Limb (tissue), 2 donors: ENCODE measurements around the gene CNOT1.
"Not testable (repeated sequence)": the region's sequence is repeated elsewhere in the genome, so short reads cannot be mapped to it uniquely, and the experiment has no call there.

Experiments used
- DNase-seq, 2 donors: peaks; one replicate each; pipeline ENCODE4 v3.0.0-alpha.2; 2016; ENCODE audit errors: extremely low spot score in 2 of 2

CNOT1 gene

DNA sequence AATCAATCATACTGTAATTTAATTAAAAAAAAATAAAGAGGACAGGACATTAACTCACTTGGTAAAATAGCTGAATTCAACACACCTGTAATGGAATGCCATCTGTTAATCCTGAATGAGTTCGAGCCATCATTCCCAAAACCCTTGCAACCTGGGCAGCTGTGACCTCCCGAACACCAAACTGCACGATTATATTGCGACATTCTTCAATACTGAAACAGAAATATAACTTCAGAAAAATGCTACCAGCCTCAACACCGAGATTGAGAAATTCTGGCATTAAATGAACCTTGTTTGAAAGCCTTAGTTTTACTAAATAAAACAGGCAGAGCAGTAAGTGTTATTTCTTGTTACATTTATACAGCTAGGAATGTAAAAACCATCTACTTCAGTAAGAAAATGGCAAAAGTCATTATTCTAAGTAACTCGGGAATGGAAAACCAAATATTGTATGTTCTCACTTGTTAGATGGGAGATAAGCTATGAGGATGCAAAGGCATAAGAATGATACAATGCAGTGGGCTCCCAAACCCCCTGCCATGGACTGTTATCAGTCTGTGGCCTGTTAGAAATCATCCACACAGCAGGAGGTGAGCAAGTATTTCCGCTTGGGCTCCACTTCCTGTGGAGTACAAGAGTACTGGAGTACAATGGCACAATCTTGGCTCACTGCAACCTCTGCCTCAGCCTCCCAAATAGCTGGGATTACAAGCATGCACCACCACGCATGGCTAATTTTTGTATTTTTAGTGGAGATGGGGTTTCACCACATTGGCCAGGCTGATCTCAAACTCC lies 46.5 kb downstream of the CNOT1 start:
- DNase-seq, result no peak

DNA sequence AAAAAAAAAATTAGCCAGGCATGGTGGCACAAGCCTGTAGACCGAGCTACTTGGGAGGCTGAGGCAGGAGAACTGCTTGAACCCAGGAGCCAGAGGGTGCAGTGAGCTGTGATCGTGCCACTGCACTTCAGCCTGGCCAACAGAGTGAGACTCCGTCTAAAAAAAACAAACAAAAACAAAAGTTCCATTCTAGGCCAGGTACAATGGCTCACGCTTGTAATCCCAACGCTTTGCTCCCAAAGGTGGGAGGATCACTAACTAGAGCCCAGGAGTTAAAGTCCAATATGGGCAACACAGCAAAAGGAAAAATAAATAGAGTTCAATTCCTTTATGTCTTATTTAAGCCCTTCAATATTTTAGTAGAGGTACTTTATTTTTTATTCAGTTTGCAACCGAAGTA lies 47.5 kb downstream of the CNOT1 start:
- DNase-seq, result no peak

DNA sequence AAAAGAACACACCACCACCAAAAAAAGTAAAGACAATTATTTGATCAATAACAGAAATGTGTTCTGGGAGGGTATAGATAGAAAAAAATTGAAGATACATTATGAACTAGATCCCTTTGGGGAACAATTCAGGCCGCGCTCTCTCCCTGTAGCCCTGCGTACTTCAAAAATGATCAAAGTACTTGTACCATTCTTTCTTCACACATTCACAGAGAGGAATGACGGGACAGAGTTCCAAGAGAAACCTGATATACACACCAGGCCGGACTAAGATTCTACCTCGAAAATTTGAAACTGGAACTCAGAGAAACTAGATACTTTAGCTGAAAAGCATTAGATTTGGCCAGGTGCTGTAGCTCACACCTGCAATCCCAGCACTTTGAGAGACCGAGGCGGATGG lies 50.0 kb downstream of the CNOT1 start:
- no peak for DNase-seq

DNA sequence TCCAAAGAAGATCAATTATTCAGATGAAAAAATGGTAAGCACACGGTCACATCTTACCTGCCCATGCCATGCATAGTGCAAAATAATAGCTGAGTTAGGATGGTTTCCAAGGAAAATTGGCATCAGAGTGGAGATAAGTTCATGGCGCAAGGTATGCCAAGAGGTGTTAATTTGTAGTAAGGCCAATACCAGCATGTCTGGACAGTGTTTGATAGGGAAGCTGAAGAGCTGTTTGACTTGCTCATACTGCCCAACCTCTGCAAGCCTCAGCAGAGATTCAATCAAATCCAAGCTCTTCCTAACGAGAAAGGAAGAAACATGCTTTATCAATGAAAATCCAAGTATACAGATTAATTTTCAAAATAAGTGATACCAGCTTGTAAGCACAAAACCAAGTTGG lies 51.0 kb downstream of the CNOT1 start:
- no peak for DNase-seq

DNA sequence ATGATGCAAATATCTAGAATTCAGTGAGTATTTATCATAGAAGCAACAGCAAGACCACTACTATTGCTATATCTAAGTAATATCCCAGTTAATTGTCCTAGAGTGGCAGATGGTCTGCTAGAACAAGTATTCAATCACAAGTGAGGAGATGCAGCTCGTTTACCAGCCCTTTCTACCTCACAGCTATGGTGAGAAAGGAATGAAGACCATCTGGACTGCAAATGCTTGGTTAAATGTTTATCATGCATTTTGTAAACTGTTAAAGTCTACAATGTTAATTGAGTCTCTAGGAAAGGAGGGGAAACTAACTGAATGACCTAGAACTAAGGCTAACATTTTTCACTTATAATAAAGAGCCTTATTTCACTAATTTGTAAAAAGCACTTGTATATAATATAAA lies 52.5 kb downstream of the CNOT1 start:
- no peak for DNase-seq

DNA sequence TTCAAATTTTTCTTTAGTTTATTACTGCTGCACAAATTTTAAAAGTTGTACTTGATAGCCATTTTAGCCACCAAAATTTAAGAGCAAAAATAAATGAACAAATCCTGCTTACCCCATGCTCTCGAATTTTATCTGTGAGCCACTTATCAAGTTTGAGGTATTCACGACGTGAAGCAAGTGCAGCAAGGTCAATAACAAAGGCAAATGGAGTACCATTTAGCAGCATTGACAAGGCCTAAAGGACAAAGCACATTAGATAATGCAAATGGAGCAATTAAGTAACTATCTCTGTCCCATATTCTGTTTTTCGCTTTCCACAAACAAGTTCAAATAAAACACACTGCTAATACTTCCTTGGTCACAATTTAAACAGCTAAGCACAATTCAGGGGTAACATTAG lies 54.7 kb downstream of the CNOT1 start:
- no peak for DNase-seq

DNA sequence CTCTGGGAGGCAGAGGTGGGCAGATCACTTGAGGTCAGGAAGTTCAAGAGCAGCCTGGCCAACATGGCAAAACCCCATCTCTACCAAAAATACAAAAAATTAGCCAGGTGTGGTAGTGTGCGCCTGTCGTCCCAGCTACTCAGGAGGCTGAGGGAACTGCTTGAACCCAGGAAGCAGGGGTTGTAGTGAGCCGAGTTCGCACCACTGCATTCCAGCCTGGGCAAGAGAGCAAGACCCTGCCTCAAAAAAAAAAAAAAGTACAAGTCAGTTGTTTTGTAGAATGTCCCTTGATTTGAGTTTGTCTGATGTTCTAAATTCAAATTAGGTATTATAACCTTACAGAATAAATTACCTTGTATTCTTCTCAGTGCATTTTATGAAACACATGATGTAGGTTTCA lies 63.9 kb downstream of the CNOT1 start:
- DNase-seq, result not testable (repeated sequence)

DNA sequence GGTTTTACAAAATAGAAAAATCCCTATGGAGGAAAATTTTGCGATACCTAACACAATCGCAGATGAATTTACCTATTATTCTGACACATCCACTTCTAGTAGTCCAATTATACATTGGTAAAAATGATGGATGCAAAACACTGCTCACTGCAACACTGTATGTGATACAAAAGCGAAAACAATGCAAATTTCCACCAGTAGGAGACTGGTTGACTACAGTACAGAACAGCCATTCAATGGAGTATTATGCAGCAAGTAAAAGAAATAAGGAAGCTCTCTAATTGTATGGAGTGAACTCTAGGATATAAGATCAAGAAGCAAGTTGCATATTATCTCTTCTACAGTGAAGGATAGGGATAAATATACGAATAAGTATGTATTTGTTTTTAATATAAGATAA lies 65.9 kb downstream of the CNOT1 start:
- no peak for DNase-seq

DNA sequence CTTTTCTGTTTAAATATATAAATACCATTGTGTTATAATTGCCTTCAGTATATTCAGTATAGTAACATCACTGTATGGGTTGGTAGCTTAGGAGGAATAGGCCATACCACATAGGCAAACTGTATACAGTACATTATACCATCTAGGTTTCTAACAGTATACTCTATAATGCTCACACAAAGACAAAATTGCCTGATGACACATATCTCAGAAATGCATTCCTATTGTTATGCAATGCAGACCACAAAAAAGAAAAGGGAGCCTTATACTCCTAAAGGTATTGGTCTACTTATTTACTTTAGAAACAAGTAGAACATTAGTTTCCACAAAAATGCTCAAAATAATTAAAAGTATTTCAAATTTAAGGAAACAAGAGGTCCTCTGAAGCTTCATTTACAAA lies 66.4 kb downstream of the CNOT1 start:
- no peak for DNase-seq

DNA sequence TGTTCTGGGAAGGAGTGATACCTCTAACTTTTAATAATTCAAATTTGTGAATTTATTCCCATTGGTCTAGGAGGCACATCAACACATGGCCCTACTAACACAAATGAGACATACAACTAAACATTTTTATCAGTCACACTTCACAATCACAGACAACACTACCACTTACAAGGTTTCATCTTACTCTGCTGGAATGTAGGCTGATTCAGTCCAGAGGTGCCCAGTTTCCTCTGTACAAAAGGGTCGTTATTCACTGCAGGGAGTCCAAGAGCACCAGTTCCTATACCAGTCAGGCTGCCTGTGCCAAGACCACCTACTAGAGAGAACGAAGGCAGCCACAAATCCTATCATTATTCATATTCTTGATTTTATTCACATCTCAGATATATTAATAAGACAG lies 72.9 kb downstream of the CNOT1 start:
- no peak for DNase-seq

DNA sequence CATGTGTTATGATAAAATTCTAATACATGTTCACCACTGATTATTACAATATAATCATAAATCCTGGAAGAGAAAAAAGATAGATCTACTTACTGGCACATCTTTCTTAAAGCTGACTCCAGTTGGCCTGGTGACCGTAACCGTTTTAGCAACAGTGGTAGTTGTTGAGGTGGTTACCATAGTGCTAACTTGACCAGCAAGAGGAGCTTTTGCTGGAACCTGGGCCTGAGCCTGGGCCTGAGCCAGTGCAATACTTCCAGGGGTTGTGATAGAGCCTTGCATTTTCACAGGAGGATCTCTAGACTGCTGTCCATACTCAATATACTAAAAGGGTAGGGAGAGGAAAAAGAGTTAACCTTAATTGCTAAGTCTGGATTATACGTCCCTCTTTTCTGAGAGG lies 78.1 kb downstream of the CNOT1 start:
- DNase-seq, result no peak

DNA sequence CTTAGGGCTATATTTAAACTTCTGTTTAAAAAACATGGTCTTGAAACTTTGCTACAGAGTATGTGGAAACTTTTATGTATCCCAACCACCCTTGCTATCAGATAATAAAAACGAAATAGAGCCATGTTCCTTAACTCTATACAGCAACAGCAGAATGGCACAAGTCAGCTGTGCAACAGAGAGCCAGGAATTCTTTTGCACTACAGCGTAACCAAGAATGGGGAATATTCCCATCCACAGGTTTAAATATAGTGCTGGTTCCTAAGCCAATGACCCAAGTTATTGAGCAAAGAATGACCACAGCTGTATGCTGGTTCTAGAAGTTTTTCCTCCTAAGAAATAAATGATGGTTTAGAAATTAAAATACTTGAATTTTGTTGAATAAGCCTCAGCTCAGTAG lies 81.2 kb downstream of the CNOT1 start:
- DNase-seq, result no peak

DNA sequence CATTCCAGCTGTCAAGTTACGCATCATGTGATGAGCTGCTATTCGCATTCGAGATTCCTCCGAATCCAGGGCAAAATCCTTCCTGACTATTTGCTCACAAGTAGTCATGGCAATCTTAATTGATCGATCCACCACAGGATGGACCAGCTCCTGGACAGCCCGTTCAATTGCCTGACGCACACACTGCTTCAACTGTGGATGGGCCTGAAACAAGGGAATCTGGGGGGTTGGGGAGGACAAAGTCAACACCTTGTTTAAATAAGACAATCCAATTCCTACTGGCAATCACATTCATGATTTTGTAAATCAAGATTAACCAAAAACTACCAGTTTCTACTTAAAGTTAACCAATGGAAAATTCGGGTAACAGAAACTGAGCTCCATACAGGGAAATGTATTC lies 85.9 kb downstream of the CNOT1 start:
- no peak for DNase-seq

DNA sequence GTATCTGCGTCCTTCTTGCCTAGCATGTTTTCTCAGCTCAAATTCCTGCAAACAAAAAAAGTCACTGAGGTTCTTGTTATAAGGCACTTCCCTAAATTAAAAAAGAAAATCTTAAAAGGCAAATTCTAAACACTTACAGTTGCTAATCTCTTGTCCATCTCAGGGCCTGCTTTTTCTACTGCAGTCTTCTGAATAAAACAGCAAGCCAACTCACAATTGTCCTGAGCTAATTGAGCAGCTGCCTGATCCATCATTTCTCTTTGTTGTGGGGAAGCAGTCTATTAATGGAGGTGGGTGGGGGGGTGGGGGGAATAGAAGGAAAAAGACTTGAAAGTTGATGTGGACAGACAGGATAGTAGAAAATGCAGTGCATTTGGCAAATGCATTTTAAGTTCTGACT lies 87.3 kb downstream of the CNOT1 start:
- no peak for DNase-seq

DNA sequence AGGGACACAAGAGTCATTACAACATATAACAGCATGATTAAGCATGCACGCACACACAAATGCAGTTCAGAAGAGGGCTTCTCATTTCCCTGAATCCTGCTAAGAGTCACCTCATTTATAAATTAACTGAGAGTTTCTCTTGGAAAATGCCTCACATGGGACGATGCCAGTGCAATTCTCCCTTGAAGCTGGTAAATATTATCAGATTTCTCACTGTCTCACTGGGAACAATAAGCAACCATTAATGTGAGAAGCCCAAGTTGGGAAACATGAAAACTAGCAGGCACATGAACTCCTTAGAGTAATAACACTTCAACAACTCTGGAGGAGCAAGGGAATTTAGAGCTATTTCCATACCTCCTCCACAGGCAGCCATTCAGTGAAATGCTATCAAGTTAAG lies 87.9 kb downstream of the CNOT1 start:
- no peak for DNase-seq

DNA sequence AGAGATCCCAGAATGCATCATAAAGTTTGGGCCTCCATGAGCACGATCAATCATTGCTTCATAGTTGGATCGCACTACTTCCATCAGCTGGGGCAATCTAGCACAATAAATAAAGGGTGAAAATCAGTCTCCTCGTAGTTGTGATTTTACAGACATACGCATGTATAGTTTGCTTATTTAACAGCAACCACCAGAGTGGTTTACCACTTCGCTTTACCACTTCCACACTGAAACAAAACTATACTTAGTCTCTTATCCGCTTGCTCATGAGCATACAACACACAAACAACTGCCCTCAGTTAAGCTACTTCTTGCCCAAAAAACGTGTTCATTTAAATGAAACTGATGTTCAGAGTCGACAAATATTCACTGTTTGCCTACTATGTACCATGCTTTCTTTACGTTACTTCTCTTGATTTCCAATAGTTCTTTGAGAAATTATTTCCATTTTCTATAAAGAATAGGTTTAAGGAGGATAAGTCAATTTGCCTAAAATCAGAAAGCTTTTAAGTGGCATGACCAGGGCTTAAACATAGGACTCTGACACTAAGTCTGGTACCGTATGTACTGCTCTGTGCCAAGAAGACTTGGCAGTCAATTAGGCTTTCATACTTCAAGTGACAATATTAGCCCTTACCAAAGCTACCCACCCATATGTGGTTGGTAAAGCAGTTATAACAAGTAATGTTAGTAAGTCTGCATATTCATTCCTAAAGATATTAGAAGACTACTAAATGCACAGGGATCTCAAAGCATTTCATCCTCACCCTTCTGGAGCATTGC lies 92.3 kb downstream of the CNOT1 start:
- no peak for DNase-seq

DNA sequence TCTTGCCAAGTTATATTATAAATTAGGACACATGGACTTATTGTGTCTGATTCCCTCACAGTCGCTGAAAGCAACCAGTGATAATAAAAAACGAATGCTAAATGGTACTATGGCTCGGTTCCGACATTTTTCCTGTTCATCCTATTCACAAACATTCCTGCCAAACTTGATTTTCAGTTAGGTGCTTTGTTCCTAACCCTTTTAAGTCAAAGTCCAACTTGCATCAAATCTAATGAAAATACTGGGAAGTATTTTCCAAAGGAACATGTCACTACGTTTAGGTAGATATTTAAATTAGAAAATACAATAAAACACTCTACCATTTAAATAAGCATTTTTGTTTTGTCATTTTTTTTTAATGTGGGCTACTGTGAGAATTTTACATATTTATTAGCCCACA lies 93.3 kb downstream of the CNOT1 start:
- DNase-seq, result no peak

DNA sequence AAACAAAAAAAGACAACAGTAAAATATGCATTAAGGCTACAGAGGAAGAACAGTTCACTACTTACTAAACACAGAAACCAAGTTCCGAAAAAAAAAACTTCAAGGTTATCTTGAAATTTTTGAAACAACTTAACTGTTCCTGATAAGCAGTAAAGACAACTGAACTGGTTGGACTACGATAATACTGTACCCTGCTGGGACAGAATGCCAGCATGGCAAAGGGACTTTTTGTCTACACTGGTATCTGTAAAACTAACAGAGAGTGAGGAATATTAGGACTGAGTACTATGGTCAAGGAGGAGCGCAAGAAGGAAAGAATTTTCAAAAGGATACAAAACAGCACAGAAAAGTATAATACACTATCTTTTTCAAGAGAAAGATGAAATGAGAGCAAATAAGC lies 94.5 kb downstream of the CNOT1 start:
- DNase-seq, result no peak

DNA sequence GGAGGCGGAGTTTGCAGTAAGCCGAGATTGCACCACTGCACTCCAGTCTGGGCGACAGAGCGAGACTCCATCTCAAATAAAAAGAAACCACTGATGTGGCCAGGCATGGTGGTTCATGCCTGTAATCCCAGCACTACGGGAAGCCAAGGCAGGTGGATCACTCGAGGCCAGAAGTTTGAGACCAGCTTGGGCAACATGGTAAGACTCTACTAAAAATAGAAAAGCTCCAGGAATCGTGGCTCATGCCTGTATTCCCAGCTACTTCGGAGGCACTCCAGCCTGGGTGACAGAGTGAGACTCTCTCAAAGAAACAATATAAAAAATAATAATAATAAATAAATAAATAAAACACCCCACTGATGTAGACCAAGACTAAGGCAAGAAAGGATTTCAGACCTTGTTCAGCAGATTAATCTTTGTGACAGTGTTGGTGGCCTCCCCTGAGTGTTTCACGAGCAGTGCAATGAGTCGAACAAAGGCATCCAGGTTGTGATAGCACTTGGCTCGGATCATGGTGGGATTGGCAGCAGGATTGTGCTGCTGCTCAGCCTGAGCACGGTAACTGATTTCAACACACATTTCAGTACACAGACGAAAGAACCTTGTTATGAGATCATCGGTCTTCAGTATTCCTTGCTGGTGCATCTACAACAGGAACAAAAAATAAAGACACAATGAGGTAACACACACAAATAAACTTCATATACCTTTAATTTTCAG lies 95.7 kb downstream of the CNOT1 start:
- DNase-seq, result no peak

DNA sequence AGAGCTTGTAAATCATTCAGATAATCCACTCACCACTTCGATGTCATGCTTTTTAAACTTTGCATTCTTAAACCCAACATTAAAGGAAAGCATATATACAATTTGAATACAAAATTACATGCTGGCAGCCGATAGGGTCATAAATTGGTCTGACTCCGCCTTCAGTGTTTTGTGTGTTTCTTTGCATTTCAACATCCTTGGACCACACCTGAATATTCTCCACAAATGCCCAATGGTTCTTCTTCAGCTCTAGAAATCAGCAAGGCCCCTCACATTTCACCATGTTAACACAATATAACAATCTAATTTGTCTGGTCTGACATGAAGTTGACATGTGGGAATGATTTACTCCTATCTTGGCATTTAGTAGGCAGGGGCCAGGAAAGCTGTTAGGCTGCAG lies 97.2 kb downstream of the CNOT1 start:
- no peak for DNase-seq

DNA sequence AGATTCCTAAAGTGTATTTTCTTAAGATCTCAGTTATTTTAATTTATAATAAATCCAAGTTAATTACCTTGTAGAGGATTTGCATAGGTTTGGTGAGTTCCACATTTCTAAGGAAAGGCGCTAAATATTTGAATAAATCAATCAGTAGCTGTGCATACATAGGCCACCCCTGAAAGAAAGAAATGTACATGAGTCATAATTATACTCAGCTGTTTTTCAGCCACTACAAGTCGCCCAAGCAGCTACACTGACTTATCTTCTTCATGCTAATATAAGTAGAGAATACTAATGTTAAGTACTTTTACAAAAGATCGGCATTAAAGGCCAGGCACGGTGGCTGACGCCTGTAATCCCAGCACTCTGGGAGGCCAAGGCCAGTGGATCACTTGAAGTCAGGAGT lies 99.4 kb downstream of the CNOT1 start:
- DNase-seq, result no peak

DNA sequence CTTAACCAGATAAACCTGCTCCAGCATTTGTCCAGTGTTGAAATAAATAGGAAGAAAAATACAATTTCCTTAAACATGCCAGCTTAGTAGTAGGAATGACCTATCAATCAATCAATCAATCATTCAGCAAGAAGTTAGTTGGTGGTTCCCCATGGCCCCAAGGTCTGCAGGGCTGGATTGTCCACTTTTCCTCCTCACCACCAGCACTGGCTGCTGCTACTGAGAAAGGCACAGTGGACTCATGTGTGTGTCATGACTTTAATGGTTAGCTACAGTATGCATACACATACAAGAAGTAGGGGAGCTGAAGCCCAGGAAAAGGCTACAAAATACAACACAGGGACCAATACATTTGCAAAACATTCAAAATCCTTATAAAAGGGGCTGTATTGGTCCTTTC lies 109.9 kb downstream of the CNOT1 start:
- DNase-seq, result no peak

DNA sequence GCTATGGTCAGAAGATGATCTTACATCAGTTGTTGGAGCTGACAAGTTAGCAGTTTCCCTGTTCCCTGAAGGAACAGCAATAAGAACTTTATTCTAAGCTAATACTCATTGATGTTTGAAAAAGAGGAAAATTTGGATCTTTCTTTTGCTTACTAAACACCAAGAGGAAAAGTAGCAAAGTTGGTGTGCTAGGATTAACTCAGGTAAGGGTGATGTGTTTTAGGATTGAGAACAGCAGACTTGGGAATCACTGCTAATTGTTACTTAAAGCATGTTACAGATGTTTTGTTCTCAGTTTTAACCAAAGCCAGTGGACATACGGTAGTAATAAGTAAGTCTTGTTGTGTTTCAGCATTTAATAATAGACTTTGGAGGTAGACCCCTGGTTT lies 110.7 kb downstream of the CNOT1 start:
- no peak for DNase-seq
